Astrocyte (in vitro differentiated cells and primary cell): Measurements from ENCODE around the gene AMIGO1. TPM values are rescaled to one million over a fixed set of nuclear protein-coding genes. Genes with fewer than 3 reads are reported as not detected.
"Not testable (repeated sequence)": the region's sequence is repeated elsewhere in the genome, so short reads cannot be mapped to it uniquely, and the experiment has no call there.

Experiments used
- DNase-seq: peaks from one replicate; pipeline ENCODE4 v3.0.0-alpha.2; 2010; ENCODE audit warnings: low read depth
- FAIRE-seq: peaks from 2 replicates; lab custom pipeline; 2011; peaks lifted over from hg19 to GRCh38; lab: Jason Lieb, UNC
- H2AFZ ChIP-seq: 2 replicates; pipeline ENCODE4 v1.6.0; 2012; ENCODE audit warnings: low read depth, low read length, inconsistent platforms
- H3K27ac ChIP-seq: 2 replicates; pipeline ENCODE4 v1.5.1; 2011; ENCODE audit warnings: low read depth, low read length, inconsistent platforms
- H3K27me3 ChIP-seq: 2 replicates; pipeline ENCODE4 v1.6.0; 2011; ENCODE audit warnings: low read length, inconsistent platforms; ENCODE audit not compliant: insufficient read depth
- H3K36me3 ChIP-seq: 2 replicates; pipeline ENCODE4 v1.5.1; 2011; ENCODE audit warnings: low read length, inconsistent platforms; ENCODE audit not compliant: insufficient read depth
- H3K4me1 ChIP-seq: 2 replicates; pipeline ENCODE4 v1.5.1; 2011; ENCODE audit warnings: low read length, inconsistent platforms; ENCODE audit not compliant: insufficient read depth
- H3K4me2 ChIP-seq: 2 replicates; pipeline ENCODE4 v1.6.0; 2012; ENCODE audit warnings: low read length, inconsistent platforms
- H3K4me3 ChIP-seq: 2 replicates; pipeline ENCODE4 v1.5.1; 2011; ENCODE audit warnings: low read depth, mild to moderate bottlenecking, low read length, inconsistent platforms; ENCODE audit not compliant: insufficient read depth
- H3K79me2 ChIP-seq: 2 replicates; pipeline ENCODE4 v1.6.0; 2012; ENCODE audit warnings: mild to moderate bottlenecking, low read length, inconsistent platforms; ENCODE audit not compliant: insufficient read depth
- H3K9ac ChIP-seq: 2 replicates; pipeline ENCODE4 v1.6.0; 2012; ENCODE audit warnings: mild to moderate bottlenecking, low read length, inconsistent platforms
- H3K9me3 ChIP-seq: 2 replicates; pipeline ENCODE4 v1.5.1; 2012; ENCODE audit warnings: low read depth, mild to moderate bottlenecking, low read length, inconsistent platforms; ENCODE audit not compliant: insufficient read depth
- H4K20me1 ChIP-seq: 2 replicates; pipeline ENCODE4 v1.6.0; 2012; ENCODE audit warnings: low read length, inconsistent platforms; ENCODE audit not compliant: insufficient read depth
- H3K27ac Mint-ChIP-seq: one replicate; pipeline ENCODE4 v1.8.0; 2021; ENCODE audit warnings: mild to moderate bottlenecking, mixed read lengths; ENCODE audit not compliant: unreplicated experiment
- H3K27me3 Mint-ChIP-seq: one replicate; pipeline ENCODE4 v1.8.0; 2021; ENCODE audit warnings: low read depth, mixed read lengths; ENCODE audit not compliant: unreplicated experiment
- H3K36me3 Mint-ChIP-seq: one replicate; pipeline ENCODE4 v1.8.0; 2021; ENCODE audit warnings: low read depth, mixed read lengths; ENCODE audit not compliant: unreplicated experiment
- H3K4me1 Mint-ChIP-seq: one replicate; pipeline ENCODE4 v1.8.0; 2021; ENCODE audit warnings: low read depth, mixed read lengths; ENCODE audit not compliant: unreplicated experiment
- H3K4me3 Mint-ChIP-seq: one replicate; pipeline ENCODE4 v1.8.0; 2021; ENCODE audit warnings: mild to moderate bottlenecking, moderate library complexity, mixed read lengths; ENCODE audit not compliant: unreplicated experiment
- H3K9me3 Mint-ChIP-seq: one replicate; pipeline ENCODE4 v1.8.0; 2021; ENCODE audit warnings: mild to moderate bottlenecking, mixed read lengths; ENCODE audit not compliant: unreplicated experiment
- CTCF ChIP-seq: IDR thresholded peaks from 2 replicates; pipeline ENCODE4 v1.5.1; 2011; ENCODE audit warnings: low read depth, mild to moderate bottlenecking, inconsistent platforms, low read length, moderate library complexity; ENCODE audit not compliant: insufficient read depth
- EZH2 ChIP-seq: IDR thresholded peaks from 2 replicates; pipeline ENCODE4 v1.6.1; 2012; ENCODE audit warnings: mild to moderate bottlenecking, low read length, inconsistent platforms; ENCODE audit not compliant: insufficient read depth
- total RNA-seq: library from RNA; stranded (reverse); gene quantifications from 2 replicates; pipeline ENCODE4 v1.2.1, GENCODE V29; 2021

AMIGO1 gene
- total RNA-seq, 1 donor from 2014 or later: 1.8 TPM

GRCh38 chr1:109475261-109475660, 34.3 kb downstream of the AMIGO1 start:
- Histone ChIP-seq H3K4me1 (no peaks in the 10 kb centered on the region), H3K4me3 (no peak overlapping the region), H2AFZ (no peak overlapping the region), H3K79me2 (no peaks in the 10 kb centered on the region), H3K36me3 (no peaks in the 10 kb centered on the region), H3K9me3 (no peaks in the 10 kb centered on the region), H3K4me2 (no peak overlapping the region), H3K27me3 (peaks cover 42% of the 10 kb centered on the region), H4K20me1 (no peaks in the 10 kb centered on the region), H3K27ac (no peak overlapping the region), H3K9ac (no peak overlapping the region)
- H3K4me3 Mint-ChIP-seq: no peak overlapping the region
- TF ChIP-seq EZH2: no peak
- no peak for TF ChIP-seq CTCF
- H3K27me3 Mint-ChIP-seq: peaks cover 43% of the 10 kb centered on the region
- peaks cover 2% of the 10 kb centered on the region for H3K36me3 Mint-ChIP-seq
- no peak overlapping the region for H3K27ac Mint-ChIP-seq
- no peaks in the 10 kb centered on the region for H3K4me1 Mint-ChIP-seq
- DNase-seq (no peak), FAIRE-seq (no peak)
- H3K9me3 Mint-ChIP-seq: no peaks in the 10 kb centered on the region

- Histone ChIP-seq H4K20me1 (no peaks in the 10 kb centered on the region), H3K27ac (no peak overlapping the region), H2AFZ (no peak overlapping the region), H3K79me2 (no peaks in the 10 kb centered on the region), H3K4me3 (no peak overlapping the region), H3K9ac (no peak overlapping the region), H3K9me3 (no peaks in the 10 kb centered on the region), H3K4me2 (no peak overlapping the region), H3K4me1 (no peaks in the 10 kb centered on the region), H3K27me3 (peaks cover 48% of the 10 kb centered on the region), H3K36me3 (no peaks in the 10 kb centered on the region)
- Mint-ChIP-seq H3K4me3 (no peak overlapping the region), H3K27me3 (peaks cover 43% of the 10 kb centered on the region), H3K27ac (no peak overlapping the region), H3K9me3 (no peaks in the 10 kb centered on the region), H3K4me1 (no peaks in the 10 kb centered on the region), H3K36me3 (peaks cover 2% of the 10 kb centered on the region)
- DNase-seq (no peak), FAIRE-seq (no peak)
- TF ChIP-seq CTCF: no peak
- TF ChIP-seq EZH2: no peak
These were observed 34.8 kb downstream of the AMIGO1 start for GRCh38 chr1:109474697-109475096.

- FAIRE-seq, H2AFZ ChIP-seq, H3K27ac ChIP-seq, H3K9me3 ChIP-seq, H3K36me3 ChIP-seq, H3K4me3 Mint-ChIP-seq, H3K4me3 ChIP-seq, H3K4me1 Mint-ChIP-seq, H3K9ac ChIP-seq, H3K27ac Mint-ChIP-seq, H3K9me3 Mint-ChIP-seq, H4K20me1 ChIP-seq, H3K4me2 ChIP-seq, H3K36me3 Mint-ChIP-seq, H3K79me2 ChIP-seq, DNase-seq, H3K4me1 ChIP-seq: not testable (repeated sequence)
- peaks cover 43% of the 10 kb centered on the region for H3K27me3 Mint-ChIP-seq
- H3K27me3 ChIP-seq: peaks cover 55% of the 10 kb centered on the region
These were observed 36.1 kb downstream of the AMIGO1 start for GRCh38 chr1:109473284-109474057.
